Measurements from ENCODE around the gene INTS6.

The INTS6 gene

GRCh38 chr13:51456510-51456909, 3.7 kb upstream of the INTS6 start:
- DNase-seq (ENCODE audit: low read depth) = no peak

- DNase-seq (ENCODE audit: low read depth) = no peak
These were observed 2.7 kb upstream of the INTS6 start for GRCh38 chr13:51455532-51455931.

GRCh38 chr13:51453959-51454703, 1.3 kb upstream of the INTS6 start:
- DNase-seq (ENCODE audit: low read depth) = no peak

- DNase-seq (ENCODE audit: low read depth) = peak; percentile 63
These were observed 547 bp upstream of the INTS6 start for GRCh38 chr13:51453207-51453958.

- peak; percentile 54 for DNase-seq (ENCODE audit: low read depth)
These were observed 1.1 kb downstream of the INTS6 start for GRCh38 chr13:51451467-51452360.

GRCh38 chr13:51451134-51451466, 1.7 kb downstream of the INTS6 start:
- no peak for DNase-seq (ENCODE audit: low read depth)

- DNase-seq (ENCODE audit: low read depth) = no peak
These were observed 3.8 kb downstream of the INTS6 start for GRCh38 chr13:51449018-51449417.

- DNase-seq (ENCODE audit: low read depth) = no peak
These were observed 7.9 kb downstream of the INTS6 start for GRCh38 chr13:51444922-51445321.

GRCh38 chr13:51440381-51440780, 12.5 kb downstream of the INTS6 start:
- DNase-seq (ENCODE audit: low read depth) = no peak

- no peak for DNase-seq (ENCODE audit: low read depth)
These were observed 15.2 kb downstream of the INTS6 start for GRCh38 chr13:51437550-51438127.

- DNase-seq (ENCODE audit: low read depth) = no peak
These were observed 17.7 kb downstream of the INTS6 start for GRCh38 chr13:51435002-51435578.

GRCh38 chr13:51432576-51432975, 20.3 kb downstream of the INTS6 start:
- no peak for DNase-seq (ENCODE audit: low read depth)

GRCh38 chr13:51426982-51427381, 25.9 kb downstream of the INTS6 start:
- DNase-seq (ENCODE audit: low read depth) = no peak

GRCh38 chr13:51425410-51426042, 27.3 kb downstream of the INTS6 start:
- DNase-seq (ENCODE audit: low read depth) = no peak

GRCh38 chr13:51423766-51424165, 29.1 kb downstream of the INTS6 start:
- no peak for DNase-seq (ENCODE audit: low read depth)

- DNase-seq (ENCODE audit: low read depth) = no peak
These were observed 30.4 kb downstream of the INTS6 start for GRCh38 chr13:51422484-51422883.

GRCh38 chr13:51420681-51421490, 31.9 kb downstream of the INTS6 start:
- no peak for DNase-seq (ENCODE audit: low read depth)

- DNase-seq (ENCODE audit: low read depth) = no peak
These were observed 33.7 kb downstream of the INTS6 start for GRCh38 chr13:51419001-51419636.

GRCh38 chr13:51417716-51418115, 35.1 kb downstream of the INTS6 start:
- no peak for DNase-seq (ENCODE audit: low read depth)

- no peak for DNase-seq (ENCODE audit: low read depth)
These were observed 36.7 kb downstream of the INTS6 start for GRCh38 chr13:51416107-51416506.

Data from T follicular helper cell (primary cell).